Measurements from ENCODE around the gene COPE.

GRCh38 chr19:18853755-18854427, 65.3 kb downstream of the COPE start:
- no peak for TF ChIP-seq CTCF (IDR thresholded peaks at IDR 0.05 in 8 of 11, conservative IDR thresholded peaks at IDR 0.05 in 3 of 11)
- TF ChIP-seq POLR2A (IDR thresholded peaks at IDR 0.05), result no peak

All from spleen (tissue), 7 donors.